Panc1 (cell line): ENCODE data around the gene ARL8A. TPM values are rescaled to one million over a fixed set of nuclear protein-coding genes. Genes with fewer than 3 reads are reported as not detected.

Experiments used
- ATAC-seq: fragments of 200-7000 bp; cut with Tn5 transposase; 2 replicates; pipeline ENCODE4 v1.9.1; 2020; ENCODE audit warnings: mild to moderate bottlenecking, moderate library complexity
- BruUV-seq: library from RNA; stranded (reverse); fragments of 400-500 nt; replicated peaks from 2 replicates; lab custom pipeline; 2021; lab: Mats Ljungman, UMichigan
- CTCF ChIA-PET: fragments of 300-600 bp; sonication (Branson Sonifier 250); formaldehyde crosslinking; loops from one replicate; lab custom pipeline; 2022; ENCODE audit warnings: antibody characterized with exemption; lab: Charles Lee
- POLR2A ChIA-PET: fragments of 300-600 bp; sonication (Branson Sonifier 250); formaldehyde crosslinking; loops from one replicate; lab custom pipeline; 2022; ENCODE audit warnings: antibody characterized with exemption; lab: Charles Lee
- DNase-seq: peaks from one replicate; pipeline ENCODE4 v3.0.0-alpha.2; 2010; ENCODE audit warnings: low read depth, low spot score
- H3K27ac ChIP-seq: 2 replicates; pipeline ENCODE4 v1.5.1; 2011; ENCODE audit warnings: mild to moderate bottlenecking, low read length, inconsistent platforms
- H3K27me3 ChIP-seq: fragments of 200-500 bp; sonication (Bioruptor generic); 2 replicates; pipeline ENCODE4 v1.6.0; 2014; ENCODE audit warnings: low read length, inconsistent platforms; ENCODE audit not compliant: control insufficient read depth, insufficient read depth
- H3K36me3 ChIP-seq: fragments of 200-500 bp; sonication (Bioruptor generic); 2 replicates; pipeline ENCODE4 v1.5.1; 2014; ENCODE audit warnings: inconsistent platforms, mild to moderate bottlenecking, low read length, moderate library complexity; ENCODE audit not compliant: control insufficient read depth, insufficient read depth
- H3K4me1 ChIP-seq: 2 replicates; pipeline ENCODE4 v1.5.1; 2011; ENCODE audit warnings: inconsistent platforms, mild to moderate bottlenecking, low read length, moderate library complexity; ENCODE audit not compliant: control insufficient read depth, insufficient read depth
- H3K4me3 ChIP-seq, 2 experiments: 2 replicates each; pipeline ENCODE4 v1.5.1; 2011 to 2012; ENCODE audit warnings: low read depth in 2 of 2, low read length in 2 of 2, mild to moderate bottlenecking in 2 of 2, inconsistent platforms in 1 of 2, moderate library complexity in 1 of 2
- H3K9me3 ChIP-seq: fragments of 200-500 bp; sonication (Bioruptor generic); 2 replicates; pipeline ENCODE4 v1.5.1; 2014; ENCODE audit warnings: low read depth, mild to moderate bottlenecking, inconsistent platforms, low read length, moderate library complexity; ENCODE audit not compliant: control insufficient read depth, insufficient read depth
- CTCF ChIP-seq: fragments of 450-650 bp; IDR thresholded peaks from 2 replicates; pipeline ENCODE4 v1.5.1; 2017; ENCODE audit warnings: mild to moderate bottlenecking
- POLR2AphosphoS5 ChIP-seq: IDR thresholded peaks from 2 replicates; pipeline ENCODE4 v1.6.1; 2012; ENCODE audit warnings: mild to moderate bottlenecking, low read depth, low read length, moderate library complexity
- REST ChIP-seq, 2 experiments: IDR thresholded peaks; 2 replicates each; pipeline ENCODE4 v1.6.1; 2011 to 2012; ENCODE audit warnings: low read depth in 2 of 2, control low read depth in 1 of 2, low read length in 1 of 2, mild to moderate bottlenecking in 1 of 2, moderate library complexity in 1 of 2; ENCODE audit not compliant: insufficient read depth in 1 of 2
- SIN3A ChIP-seq: IDR thresholded peaks from 2 replicates; pipeline ENCODE4 v1.6.1; 2012; ENCODE audit warnings: low read depth, mild to moderate bottlenecking, low read length, moderate library complexity, borderline replicate concordance; ENCODE audit not compliant: insufficient read depth
- TCF7L2 ChIP-seq: IDR thresholded peaks from 2 replicates; pipeline ENCODE4 v1.6.1; 2011; ENCODE audit warnings: mild to moderate bottlenecking, low read depth, low read length, inconsistent platforms
- in situ Hi-C: cut with HindIII; loops from 2 replicates; pipeline ENCODE4 v1.10.0; 2016; ENCODE audit warnings: low sequenced_read_pairs, low pct_unique_long_range_greater_than_20kb
- intact Hi-C: fragments of 100-400 bp; cut with micrococcal nuclease; formaldehyde crosslinking; loops from one replicate; pipeline ENCODE4 v1.10.0; 2022; ENCODE audit not compliant: unreplicated experiment
- total RNA-seq: library from RNA; stranded (reverse); gene quantifications from one replicate; pipeline ENCODE4 v1.2.1, GENCODE V29; 2021; ENCODE audit not compliant: unreplicated experiment

ARL8A gene
- total RNA-seq, 1 experiment from 2014 or later = 62.6 TPM

DNA sequence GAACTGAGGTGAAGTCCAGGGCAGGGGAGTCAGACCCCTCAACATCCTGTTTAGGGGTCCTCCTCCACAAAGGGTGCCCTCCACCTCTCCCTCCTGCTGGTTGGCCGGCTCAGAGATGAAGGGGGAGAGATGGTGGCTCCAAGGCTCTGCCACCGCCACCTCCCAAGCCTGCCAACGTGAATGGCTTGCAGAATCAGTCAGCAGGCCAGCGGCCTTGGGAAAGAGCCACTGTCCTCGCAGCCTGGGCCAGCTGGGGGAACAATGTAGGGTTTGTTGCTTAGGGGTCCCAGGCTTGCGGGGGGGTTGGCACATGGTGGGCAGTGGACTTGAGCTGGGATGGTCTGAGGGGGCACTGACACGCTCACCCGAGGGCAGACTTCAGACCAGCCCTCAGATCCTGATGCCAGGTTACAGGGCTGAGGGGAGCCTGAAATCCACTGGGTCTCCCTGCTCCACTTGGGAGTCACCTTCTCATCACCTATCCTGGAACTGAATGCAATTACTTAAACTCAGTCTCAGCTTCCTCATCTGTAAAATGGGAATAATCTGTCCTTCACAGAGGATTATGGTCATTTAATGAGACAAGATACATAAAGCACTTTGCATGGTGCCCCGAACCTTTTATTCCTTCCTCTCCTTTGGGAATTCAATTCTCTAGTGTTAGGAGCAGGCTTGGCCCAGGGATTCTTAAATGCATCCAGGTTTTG lies 13.6 kb downstream of the ARL8A start:
- Histone ChIP-seq H3K27me3 (no peaks in the 10 kb centered on the region), H3K4me3 (no peak overlapping the region), H3K36me3 (peaks cover 6% of the 10 kb centered on the region), H3K27ac (no peak overlapping the region), H3K9me3 (no peaks in the 10 kb centered on the region), H3K4me1 (peaks cover 5% of the 10 kb centered on the region; the same call in 1 of the 2 replicates)
- intact Hi-C loops = no loop called here
- ATAC-seq = no peak
- DNase-seq = no peak
- BruUV-seq = no TSS peak
- POLR2A ChIA-PET = no interaction called here
- CTCF ChIA-PET = no interaction called here
- no peak for TF ChIP-seq TCF7L2
- TF ChIP-seq REST (IDR thresholded peaks at IDR 0.05; ENCODE audit: insufficient read depth in 1 of 2, low read depth in 2 of 2, low read length in 1 of 2) = no peak
- TF ChIP-seq CTCF = no peak
- no peak for TF ChIP-seq SIN3A
- TF ChIP-seq POLR2AphosphoS5 = no peak
- in situ Hi-C loops = no loop called here

DNA sequence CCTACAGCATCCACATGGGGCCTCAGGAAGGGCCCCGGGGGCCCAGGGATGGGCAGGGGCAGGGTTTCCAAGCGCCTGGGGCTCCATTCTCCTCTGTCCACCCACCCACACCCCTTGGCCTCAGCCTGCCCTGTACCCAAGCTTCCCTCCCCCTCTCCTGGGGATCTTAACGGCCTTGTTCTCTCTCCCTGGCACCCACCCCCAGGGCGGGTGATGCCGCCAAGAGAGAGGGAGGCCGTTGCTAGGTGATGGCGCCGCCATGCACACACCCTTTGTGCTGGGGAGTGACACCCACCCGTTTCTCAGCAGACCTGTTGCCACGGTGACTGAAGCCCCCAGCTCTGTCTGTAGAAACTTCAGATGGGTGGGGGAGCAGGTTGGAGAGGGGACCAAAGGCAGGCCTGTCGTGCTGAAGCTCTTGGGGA lies 14.2 kb downstream of the ARL8A start:
- in situ Hi-C loops (no loop called here), intact Hi-C loops (no loop called here)
- no peak for DNase-seq
- ChIA-PET POLR2A (interaction anchor here (1.1 kb wide), 1 partner anchor 131 kb away, joined by 5 read pairs; no protein-coding TSS in a partner anchor), CTCF (interaction anchor here (1.3 kb wide), 1 partner anchor 131 kb away, joined by 3 read pairs; no protein-coding TSS in a partner anchor)
- peaks cover 6% of the 10 kb centered on the region for H3K36me3 ChIP-seq
- BruUV-seq = no TSS peak
- H3K27me3 ChIP-seq = no peaks in the 10 kb centered on the region
- ATAC-seq = no peak
- TF ChIP-seq SIN3A (no peak), POLR2AphosphoS5 (no peak), CTCF (no peak), TCF7L2 (no peak), REST (IDR thresholded peaks at IDR 0.05; ENCODE audit: insufficient read depth in 1 of 2, low read depth in 2 of 2, low read length in 1 of 2) (no peak)
- no peaks in the 10 kb centered on the region for H3K9me3 ChIP-seq
- peaks cover 5% of the 10 kb centered on the region; the same call in 1 of the 2 replicates for H3K4me1 ChIP-seq
- no peak overlapping the region for H3K27ac ChIP-seq
- no peak overlapping the region for H3K4me3 ChIP-seq
